HG03520 (cell line): ENCODE results near the gene ALDH6A1.

Experiments used
- ATAC-seq: cut with Tn5 transposase; IDR thresholded peaks from one replicate; pipeline ENCODE4 v1.9.1; 2021; ENCODE audit warnings: mild to moderate bottlenecking, moderate library complexity; ENCODE audit not compliant: unreplicated experiment

ALDH6A1 gene

GRCh38 chr14:74049876-74050495 is 34.3 kb downstream of the ALDH6A1 start:
- ATAC-seq: no peak

GRCh38 chr14:74048281-74048680 is 36.0 kb downstream of the ALDH6A1 start:
- ATAC-seq: no peak

GRCh38 chr14:74045522-74045921 is 38.7 kb downstream of the ALDH6A1 start:
- ATAC-seq: no peak

GRCh38 chr14:74042296-74042695 is 42.0 kb downstream of the ALDH6A1 start:
- no peak for ATAC-seq

- ATAC-seq: no peak
Measured at GRCh38 chr14:74038020-74038859, 46.0 kb downstream of the ALDH6A1 start.

- no peak for ATAC-seq
Measured at GRCh38 chr14:74035556-74035955, 48.7 kb downstream of the ALDH6A1 start.

- ATAC-seq: no peak
Measured at GRCh38 chr14:74034572-74034971, 49.7 kb downstream of the ALDH6A1 start.

- ATAC-seq: no peak
Measured at GRCh38 chr14:74029136-74029535, 55.1 kb downstream of the ALDH6A1 start.

GRCh38 chr14:74022346-74022745 is 61.9 kb downstream of the ALDH6A1 start:
- ATAC-seq: no peak

GRCh38 chr14:74019408-74020137 is 64.7 kb downstream of the ALDH6A1 start:
- ATAC-seq: peak; percentile 15

- peak; percentile 82 for ATAC-seq
Measured at GRCh38 chr14:74018586-74019407, 65.5 kb downstream of the ALDH6A1 start, which contains the start of the genes BBOF1 and ENTPD5. TSS of gene BBOF1 (plus strand) at chr14:74019349. CDS start at chr14:74019479, 130 bp downstream. TSS of gene ENTPD5 (minus strand) at chr14:74019288. CDS start at chr14:73988102, 31,186 bp downstream.

GRCh38 chr14:74018174-74018585 is 66.1 kb downstream of the ALDH6A1 start:
- ATAC-seq: no peak

- ATAC-seq: no peak
Measured at GRCh38 chr14:74015963-74016362, 68.3 kb downstream of the ALDH6A1 start.

- ATAC-seq: no peak
Measured at GRCh38 chr14:74015176-74015575, 69.1 kb downstream of the ALDH6A1 start.

- no peak for ATAC-seq
Measured at GRCh38 chr14:74014299-74014698, 70.0 kb downstream of the ALDH6A1 start.

GRCh38 chr14:74008843-74009499 is 75.3 kb downstream of the ALDH6A1 start:
- no peak for ATAC-seq
